Endothelial cell of umbilical vein (primary cell): ENCODE data around the gene PFKFB3. TPM values are rescaled to one million over a fixed set of nuclear protein-coding genes. Genes with fewer than 3 reads are reported as not detected.

ENCODE experiments used
- BruUV-seq: library from RNA; stranded (reverse); fragments of 400-500 nt; replicated peaks from 2 replicates; lab custom pipeline; 2021; lab: Mats Ljungman, UMichigan
- CTCF ChIA-PET: fragments of 300-600, 350-600 bp; sonication (Branson Sonifier 250); formaldehyde crosslinking; loops from one replicate; lab custom pipeline; 2021; ENCODE audit warnings: antibody characterized with exemption, inconsistent platforms; lab: Charles Lee
- POLR2A ChIA-PET: fragments of 300-600, 350-600 bp; sonication (Branson Sonifier 250); formaldehyde crosslinking; loops from one replicate; lab custom pipeline; 2021; ENCODE audit warnings: antibody characterized with exemption, inconsistent platforms; lab: Charles Lee
- DNase-seq: peaks from one replicate; pipeline ENCODE4 v3.0.0-alpha.2; 2011; ENCODE audit warnings: low read depth, low spot score
- FAIRE-seq: peaks from 2 replicates; lab custom pipeline; 2011; peaks lifted over from hg19 to GRCh38; lab: Jason Lieb, UNC
- H2AFZ ChIP-seq: 2 replicates; pipeline ENCODE4 v1.6.0; 2012; ENCODE audit warnings: low read depth, low read length, control low read depth, inconsistent platforms
- H3K27ac ChIP-seq: 2 replicates; pipeline ENCODE4 v1.5.1; 2011; ENCODE audit warnings: low read depth, mild to moderate bottlenecking, control low read depth, low read length, moderate library complexity; ENCODE audit not compliant: insufficient read depth
- H3K27me3 ChIP-seq, 2 experiments: 2 replicates each; pipeline versions ENCODE4 v1.6.0 to v1.6.1; 2011; ENCODE audit warnings: low read length in 2 of 2, mixed read lengths in 1 of 2; ENCODE audit not compliant: control insufficient read depth in 2 of 2, insufficient read depth in 2 of 2
- H3K36me3 ChIP-seq, 2 experiments: 2 replicates in 1 of 2; 3 replicates in 1 of 2; pipeline ENCODE4 v1.5.1; 2011; ENCODE audit warnings: low read length in 2 of 2, mild to moderate bottlenecking in 1 of 2, moderate library complexity in 1 of 2; ENCODE audit not compliant: control insufficient read depth in 2 of 2, insufficient read depth in 2 of 2; ENCODE audit errors: extremely low read depth in 1 of 2
- H3K4me1 ChIP-seq: 3 replicates; pipeline ENCODE4 v1.5.1; 2011; ENCODE audit warnings: mild to moderate bottlenecking, low read length; ENCODE audit not compliant: control insufficient read depth, insufficient read depth; ENCODE audit errors: extremely low read depth
- H3K4me2 ChIP-seq: 2 replicates; pipeline ENCODE4 v1.6.1; 2011; ENCODE audit warnings: low read length, control low read depth, mixed read lengths; ENCODE audit not compliant: insufficient read depth
- H3K4me3 ChIP-seq, 3 experiments: fragments of 200-600 bp in 1 of 3; sonication (generic), shearing (Covaris generic) in 1 of 3; replicated peaks in 1 of 3; 2 replicates each; pipeline ENCODE4 v1.5.1; 2011 to 2016; ENCODE audit warnings: control low read depth in 3 of 3, low read length in 3 of 3, mild to moderate bottlenecking in 2 of 3, inconsistent platforms in 1 of 3, low read depth in 1 of 3, moderate library complexity in 1 of 3; ENCODE audit not compliant: insufficient read depth in 1 of 3
- H3K79me2 ChIP-seq: 2 replicates; pipeline ENCODE4 v1.6.0; 2012; ENCODE audit warnings: low read length, inconsistent platforms; ENCODE audit not compliant: control insufficient read depth, insufficient read depth
- H3K9ac ChIP-seq: replicated peaks from 2 replicates; pipeline ENCODE3; 2011; ENCODE audit warnings: low read length, control low read depth; ENCODE audit not compliant: insufficient read depth; ENCODE audit errors: extremely low read depth
- H3K9me1 ChIP-seq: replicated peaks from 3 replicates; pipeline ENCODE4 v1.6.0; 2011; ENCODE audit warnings: mild to moderate bottlenecking, low read length; ENCODE audit not compliant: control insufficient read depth, insufficient read depth; ENCODE audit errors: extremely low read depth
- H3K9me3 ChIP-seq: replicated peaks from 2 replicates; pipeline ENCODE4 v1.5.1; 2012; ENCODE audit warnings: low read length, inconsistent platforms; ENCODE audit not compliant: control insufficient read depth, insufficient read depth
- H4K20me1 ChIP-seq: replicated peaks from 2 replicates; pipeline ENCODE3; 2011; ENCODE audit warnings: mild to moderate bottlenecking, low read length; ENCODE audit not compliant: control insufficient read depth, insufficient read depth; ENCODE audit errors: extremely low read depth
- EZH2 ChIP-seq: IDR thresholded peaks from 2 replicates; pipeline ENCODE4 v1.6.1; 2012; ENCODE audit warnings: borderline replicate concordance, low read depth, mild to moderate bottlenecking, moderate library complexity, low read length, inconsistent platforms; ENCODE audit not compliant: severe bottlenecking
- FOS ChIP-seq: IDR thresholded peaks from 2 replicates; pipeline ENCODE4 v1.6.1; 2011; ENCODE audit warnings: mild to moderate bottlenecking, low read length, moderate library complexity, borderline replicate concordance; ENCODE audit not compliant: insufficient read depth
- GATA2 ChIP-seq: IDR thresholded peaks from 2 replicates; pipeline ENCODE4 v1.7.0; 2011; ENCODE audit warnings: low read depth, mild to moderate bottlenecking, moderate library complexity, mixed read lengths, low read length; ENCODE audit not compliant: insufficient read length, insufficient read depth
- JUN ChIP-seq: IDR thresholded peaks from 2 replicates; pipeline ENCODE4 v1.6.1; 2011; ENCODE audit warnings: borderline replicate concordance, low read depth; ENCODE audit not compliant: insufficient read length, insufficient read depth
- MYC ChIP-seq: IDR thresholded peaks from one replicate; pipeline ENCODE4 v1.6.1; 2011; ENCODE audit warnings: mild to moderate bottlenecking, low read depth, low read length
- POLR2A ChIP-seq: IDR thresholded peaks from 2 replicates; pipeline ENCODE4 v1.6.1; 2012; ENCODE audit warnings: low read depth, mild to moderate bottlenecking, control low read depth, low read length
- POLR2AphosphoS5 ChIP-seq: IDR thresholded peaks from 2 replicates; pipeline ENCODE4 v1.6.1; 2012; ENCODE audit warnings: low read depth, mild to moderate bottlenecking, control low read depth, low read length, moderate library complexity; ENCODE audit not compliant: insufficient read depth
- dilution Hi-C: fragments of 300-500 bp; cut with MboI; formaldehyde crosslinking; loops from one replicate; pipeline ENCODE4 v1.15.0; 2019; ENCODE audit warnings: low sequenced_read_pairs; ENCODE audit not compliant: extremely low pct_ligation_motif_present
- intact Hi-C: fragments of 100-400 bp; cut with micrococcal nuclease; formaldehyde crosslinking; loops from one replicate; pipeline ENCODE4 v1.10.0; 2022
- polyA plus RNA-seq, 4 experiments: library from polyadenylated mRNA; depleted of rRNA in 3 of 4; stranded (reverse) in 3 of 4; unstranded in 1 of 4; fragments of >200 nt; gene quantifications; 2 replicates each; pipeline versions ENCODE4 v1.2.1 to v1.2.3, GENCODE V29; 2011 to 2012; ENCODE audit warnings: missing spikeins in 1 of 4
- total RNA-seq: library from RNA; stranded (reverse); gene quantifications from 2 replicates; pipeline ENCODE4 v1.2.3, GENCODE V29; 2021
- TF ChIP-seq, protein P1 (sequence below): IDR thresholded peaks from 2 replicates; pipeline ENCODE4 v1.6.1; 2011; ENCODE audit not compliant: insufficient read depth, insufficient read length
- TF ChIP-seq, protein P2 (sequence below), 2 donors: IDR thresholded peaks; 1 replicate in 1 of 2; 2 replicates in 1 of 2; pipeline ENCODE4 v1.5.1; 2011; ENCODE audit warnings: low read length in 2 of 2, mild to moderate bottlenecking in 2 of 2, moderate library complexity in 2 of 2, control low read depth in 1 of 2, inconsistent platforms in 1 of 2, low read depth in 1 of 2; ENCODE audit not compliant: insufficient read depth in 1 of 2; ENCODE audit errors: extremely low read depth in 1 of 2

PFKFB3 gene
- total and polyA plus RNA-seq, 2 donors (not counting 3 experiments of a cell fraction or from before 2014, with no cell fraction given), result 15.8 to 33.7 TPM

DNA sequence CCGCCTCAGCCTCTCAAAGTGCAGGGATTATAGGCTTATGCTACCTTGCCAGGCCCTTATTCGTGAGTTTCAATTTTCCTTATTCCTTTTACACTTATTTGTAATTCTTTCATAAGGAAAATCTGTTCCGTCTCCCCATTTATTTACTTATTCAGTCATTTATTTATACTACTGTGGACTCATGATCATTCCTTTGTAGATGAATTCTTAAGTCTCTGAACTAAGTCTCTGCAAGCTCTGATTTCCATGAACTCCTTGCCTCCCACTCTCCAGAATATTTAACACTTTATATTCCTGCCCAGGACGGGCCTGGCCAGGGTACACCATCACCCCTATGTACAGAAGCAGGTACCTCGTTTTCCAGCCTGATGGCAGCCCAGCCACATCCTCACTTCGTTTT is 39.4 kb downstream of the PFKFB3 start:
- CTCF ChIA-PET, result interaction anchor here (3.1 kb wide), 1 partner anchor 159 kb away, joined by 22 read pairs; no protein-coding TSS in a partner anchor
- H3K4me2 ChIP-seq, result no peak overlapping the region
- intact Hi-C loops, result no loop called here

DNA sequence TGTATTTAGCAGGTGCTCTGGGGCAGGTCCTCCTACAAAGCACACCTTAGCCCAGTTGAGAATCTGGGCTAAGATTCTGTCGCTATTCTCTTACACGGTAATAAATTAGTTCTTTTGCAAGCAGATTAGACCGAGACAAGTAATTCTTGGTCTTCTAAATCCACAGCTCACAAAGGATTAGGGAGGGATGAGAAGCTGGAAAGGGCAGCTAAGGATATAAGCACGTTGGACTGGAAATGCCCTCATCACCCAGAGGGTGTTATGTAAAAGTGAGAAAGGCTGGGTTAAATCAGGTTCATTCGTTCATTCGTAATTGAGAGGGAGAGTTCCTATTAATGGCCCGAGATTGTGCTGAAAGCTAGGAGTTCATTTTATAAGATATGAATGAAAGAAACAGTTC is 41.8 kb downstream of the PFKFB3 start:
- H3K4me3 ChIP-seq, result no peak overlapping the region
- intact Hi-C loops, result no loop called here

More for the DNA sequence above, 39.4 kb downstream of the PFKFB3 start:
- Histone ChIP-seq H3K79me2 (no peaks in the 10 kb centered on the region), H3K27ac (no peak overlapping the region), H4K20me1 (no peaks in the 10 kb centered on the region), H3K4me1 (peaks cover 13% of the 10 kb centered on the region), H3K9me1 (no peaks in the 10 kb centered on the region), H3K36me3 (no peaks in the 10 kb centered on the region), H3K9ac (no peak overlapping the region), H3K9me3 (no peaks in the 10 kb centered on the region), H3K4me3 (no peak overlapping the region), H2AFZ (no peak overlapping the region), H3K27me3 (no peaks in the 10 kb centered on the region)
- no TSS peak for BruUV-seq
- no peak for TF ChIP-seq POLR2A
- no peak for TF ChIP-seq FOS
- no peak for TF ChIP-seq GATA2
- TF ChIP-seq POLR2AphosphoS5, result no peak
- TF ChIP-seq JUN, result no peak
- dilution Hi-C loops, result no loop called here
- DNase-seq (no peak), FAIRE-seq (no peak)
- POLR2A ChIA-PET, result no interaction called here

More for the DNA sequence above, 41.8 kb downstream of the PFKFB3 start:
- Histone ChIP-seq H3K79me2 (no peaks in the 10 kb centered on the region), H2AFZ (no peak overlapping the region), H3K4me1 (peaks cover 5% of the 10 kb centered on the region), H3K36me3 (no peaks in the 10 kb centered on the region), H3K27ac (no peak overlapping the region), H3K9me1 (no peaks in the 10 kb centered on the region), H3K9me3 (no peaks in the 10 kb centered on the region), H4K20me1 (no peaks in the 10 kb centered on the region), H3K9ac (no peak overlapping the region), H3K27me3 (no peaks in the 10 kb centered on the region), H3K4me2 (no peak overlapping the region)
- DNase-seq (no peak), FAIRE-seq (no peak)
- BruUV-seq, result no TSS peak
- CTCF ChIA-PET, result interaction anchor here (0.9 to 3.1 kb wide), 5 partner anchors 10 to 157 kb away, joined by 3 to 22 read pairs (median 5); partner anchors contain the start of gene PFKFB3
- dilution Hi-C loops, result no loop called here
- POLR2A ChIA-PET, result no interaction called here
- TF ChIP-seq EZH2 (no peak), MYC (no peak), POLR2AphosphoS5 (no peak), JUN (no peak), FOS (no peak), POLR2A (no peak), GATA2 (no peak)
- TF ChIP-seq, protein P1, sequence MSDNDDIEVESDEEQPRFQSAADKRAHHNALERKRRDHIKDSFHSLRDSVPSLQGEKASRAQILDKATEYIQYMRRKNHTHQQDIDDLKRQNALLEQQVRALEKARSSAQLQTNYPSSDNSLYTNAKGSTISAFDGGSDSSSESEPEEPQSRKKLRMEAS, result no peak
- TF ChIP-seq, protein P2, sequence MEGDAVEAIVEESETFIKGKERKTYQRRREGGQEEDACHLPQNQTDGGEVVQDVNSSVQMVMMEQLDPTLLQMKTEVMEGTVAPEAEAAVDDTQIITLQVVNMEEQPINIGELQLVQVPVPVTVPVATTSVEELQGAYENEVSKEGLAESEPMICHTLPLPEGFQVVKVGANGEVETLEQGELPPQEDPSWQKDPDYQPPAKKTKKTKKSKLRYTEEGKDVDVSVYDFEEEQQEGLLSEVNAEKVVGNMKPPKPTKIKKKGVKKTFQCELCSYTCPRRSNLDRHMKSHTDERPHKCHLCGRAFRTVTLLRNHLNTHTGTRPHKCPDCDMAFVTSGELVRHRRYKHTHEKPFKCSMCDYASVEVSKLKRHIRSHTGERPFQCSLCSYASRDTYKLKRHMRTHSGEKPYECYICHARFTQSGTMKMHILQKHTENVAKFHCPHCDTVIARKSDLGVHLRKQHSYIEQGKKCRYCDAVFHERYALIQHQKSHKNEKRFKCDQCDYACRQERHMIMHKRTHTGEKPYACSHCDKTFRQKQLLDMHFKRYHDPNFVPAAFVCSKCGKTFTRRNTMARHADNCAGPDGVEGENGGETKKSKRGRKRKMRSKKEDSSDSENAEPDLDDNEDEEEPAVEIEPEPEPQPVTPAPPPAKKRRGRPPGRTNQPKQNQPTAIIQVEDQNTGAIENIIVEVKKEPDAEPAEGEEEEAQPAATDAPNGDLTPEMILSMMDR (IDR thresholded peaks at IDR 0.05; ENCODE audit: extremely low read depth in 1 of 2, insufficient read depth in 1 of 2, low read depth in 1 of 2, low read length in 2 of 2), result no peak
